HG02943 (cell line): ENCODE measurements around the gene SAMD4B.
"Not testable (repeated sequence)": the region's sequence is repeated elsewhere in the genome, so short reads cannot be mapped to it uniquely, and the experiment has no call there.

Source experiments
- ATAC-seq: cut with Tn5 transposase; IDR thresholded peaks from one replicate; pipeline ENCODE4 v1.9.1; 2021; ENCODE audit warnings: mild to moderate bottlenecking, low read depth, moderate library complexity; ENCODE audit not compliant: unreplicated experiment

The SAMD4B gene

DNA sequence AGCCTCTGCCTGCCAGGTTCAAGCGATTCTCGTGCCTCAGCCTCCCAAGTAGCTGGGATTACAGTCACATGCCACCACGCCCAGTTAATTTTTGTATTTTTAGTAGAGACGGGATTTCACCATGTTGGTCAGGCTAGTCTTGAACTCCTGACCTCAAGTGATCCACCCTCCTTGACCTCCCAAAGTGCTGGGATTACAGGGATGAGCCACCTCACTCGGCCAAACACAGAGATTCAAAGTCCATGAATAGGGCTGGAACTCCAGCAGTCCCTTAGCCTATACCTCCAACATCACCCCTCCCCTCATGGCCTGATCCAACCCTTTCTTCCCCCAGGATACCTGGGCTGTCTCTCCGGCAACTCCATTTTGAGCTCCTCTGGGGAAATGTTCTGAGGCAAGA, 9.5 kb upstream of the SAMD4B start:
- ATAC-seq: not testable (repeated sequence)

DNA sequence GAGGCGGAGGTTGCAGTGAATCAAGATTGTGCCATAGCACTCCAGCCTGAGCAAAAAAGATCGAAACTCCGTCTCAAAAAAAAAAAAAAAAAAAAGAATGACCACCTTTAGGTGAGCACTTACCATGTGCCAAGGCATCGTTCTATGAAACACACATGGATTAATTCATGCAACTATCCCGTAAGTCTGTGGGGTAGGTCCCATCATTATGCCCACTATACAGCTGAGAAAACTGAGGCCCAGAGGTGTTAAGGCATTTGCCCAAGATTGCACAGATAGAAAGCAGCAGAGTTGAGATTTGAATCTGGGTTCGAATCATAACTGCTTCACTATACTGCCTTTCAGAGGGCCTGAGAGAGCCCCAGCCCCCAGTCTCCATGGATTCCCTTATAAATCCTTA, 8.7 kb upstream of the SAMD4B start:
- ATAC-seq: no peak

DNA sequence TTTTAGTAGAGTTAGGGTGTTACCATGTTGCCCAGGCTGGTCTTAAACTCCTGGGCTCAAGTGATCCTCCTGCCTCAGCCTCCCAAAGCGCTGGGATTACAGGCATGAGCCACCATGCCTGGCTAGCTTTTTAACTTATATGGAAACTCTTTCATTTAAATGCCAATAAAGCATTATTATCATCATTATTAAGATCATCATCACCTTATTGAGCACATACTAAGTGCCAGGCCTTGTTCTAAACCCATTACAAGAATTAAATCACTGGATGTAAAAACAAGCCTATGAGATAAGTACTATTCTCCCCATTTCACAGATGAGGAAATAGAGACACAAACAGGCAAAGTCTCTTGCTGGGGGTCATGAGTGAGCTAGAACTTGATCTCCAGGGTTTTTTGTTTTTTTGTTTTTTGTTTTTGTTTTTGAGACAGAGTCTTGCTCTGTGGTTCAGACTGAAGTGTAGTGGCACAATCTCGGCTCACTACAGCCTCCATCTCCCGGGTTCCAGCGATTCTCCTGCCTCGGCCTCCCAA, 7.7 kb upstream of the SAMD4B start:
- no peak for ATAC-seq

DNA sequence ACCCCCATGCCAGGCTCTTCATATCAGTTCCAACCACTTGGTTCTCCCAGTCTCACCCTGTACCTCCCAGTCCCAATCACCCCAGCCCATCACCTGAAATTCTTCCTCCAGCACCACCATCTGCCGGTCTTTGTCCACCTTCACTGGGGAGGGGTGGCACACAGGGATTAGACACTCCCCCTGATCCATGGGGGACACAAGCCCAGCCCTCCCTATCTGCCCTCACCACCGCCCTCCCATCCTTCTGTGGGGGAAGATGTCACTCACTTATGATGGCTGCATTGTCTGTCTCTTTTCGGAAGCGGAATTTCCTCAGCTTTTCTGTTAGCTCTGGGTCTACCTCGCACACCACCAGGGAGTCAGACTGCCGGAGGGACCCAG, 7.1 kb upstream of the SAMD4B start:
- no peak for ATAC-seq

DNA sequence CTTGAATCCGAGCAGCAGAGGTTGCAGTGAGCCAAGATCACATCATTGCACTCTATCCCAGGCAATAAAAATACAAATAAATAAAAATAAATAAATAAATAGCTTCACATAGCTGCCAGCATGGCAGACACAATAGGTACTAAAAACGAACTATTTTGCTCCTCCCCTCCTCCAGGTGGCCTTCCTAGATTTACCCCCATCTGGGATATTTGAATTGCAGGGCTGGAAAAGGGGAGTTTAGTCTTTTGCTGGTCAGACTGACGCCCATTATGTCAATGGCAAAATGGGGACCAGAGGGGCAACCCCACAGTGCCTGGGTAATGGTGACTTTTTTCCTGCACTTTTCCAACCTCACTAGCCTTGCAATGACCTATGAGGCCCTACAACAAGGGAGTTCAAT, 5.7 kb upstream of the SAMD4B start:
- ATAC-seq: no peak

DNA sequence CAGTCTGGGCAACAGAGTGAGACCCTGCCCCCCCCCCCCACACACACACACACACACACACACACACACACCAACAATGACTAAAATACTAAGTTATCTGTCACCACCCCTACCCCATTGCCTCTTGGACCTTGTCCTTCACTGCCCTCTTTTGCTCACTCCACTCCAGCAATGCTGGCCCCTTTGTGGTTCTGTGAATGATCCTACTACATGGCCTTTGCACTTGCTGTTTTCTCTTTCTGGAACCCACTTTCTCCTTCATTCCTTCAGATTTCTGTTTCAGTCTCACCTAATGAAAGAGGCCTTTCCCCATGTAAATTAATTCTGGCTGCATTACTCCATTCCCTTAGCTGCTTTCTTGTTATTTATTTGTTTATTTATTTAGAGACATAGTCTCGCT, 2.5 kb upstream of the SAMD4B start:
- no peak for ATAC-seq

DNA sequence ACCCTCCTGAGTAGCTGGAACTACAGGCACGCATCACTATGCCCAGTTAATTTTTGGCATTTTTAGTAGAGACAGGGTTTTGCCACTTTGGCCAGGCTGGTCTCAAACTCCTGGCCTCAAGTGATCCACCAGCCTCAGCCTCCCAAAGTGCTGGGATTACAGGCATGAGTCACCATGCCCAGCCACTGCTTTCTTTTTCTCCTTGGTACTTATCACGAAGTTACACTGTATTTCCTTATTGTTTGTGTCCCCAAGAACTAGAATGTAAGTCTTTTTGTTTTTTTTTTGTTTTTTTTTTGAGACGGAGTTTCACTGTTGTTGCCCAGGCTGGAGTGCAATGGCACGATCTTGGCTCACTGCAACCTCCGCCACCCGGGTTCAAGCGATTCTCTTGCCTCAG, 2.1 kb upstream of the SAMD4B start:
- not testable (repeated sequence) for ATAC-seq

DNA sequence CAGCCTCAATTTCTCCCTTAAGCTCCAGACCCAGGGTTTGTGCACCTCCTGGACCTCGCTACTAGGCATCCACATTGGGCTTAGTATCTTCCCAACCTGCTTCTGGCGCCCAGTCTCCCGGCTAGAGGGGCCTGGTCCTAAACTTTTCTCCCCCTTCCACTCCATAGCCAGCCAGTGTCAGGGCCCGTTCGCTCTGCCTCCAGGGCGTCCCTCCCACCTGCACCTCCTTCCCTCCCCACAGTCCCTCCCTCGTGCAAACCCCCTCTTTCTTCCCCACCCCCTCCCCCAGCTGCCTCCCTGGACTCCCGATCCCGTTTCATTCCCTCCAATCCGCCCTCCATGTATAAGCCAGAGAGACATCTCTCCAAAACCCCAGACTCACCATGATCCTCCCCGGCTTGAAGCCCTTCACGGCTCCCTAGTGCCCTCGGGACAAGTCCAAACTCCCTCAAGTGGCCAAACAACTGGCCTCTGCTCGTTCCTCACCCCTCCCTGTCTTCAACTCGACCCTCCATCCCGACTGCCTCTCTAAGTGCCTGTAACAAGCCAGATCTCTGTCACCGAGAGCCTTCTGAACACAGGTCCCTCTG, 997 bp upstream of the SAMD4B start:
- no peak for ATAC-seq

DNA sequence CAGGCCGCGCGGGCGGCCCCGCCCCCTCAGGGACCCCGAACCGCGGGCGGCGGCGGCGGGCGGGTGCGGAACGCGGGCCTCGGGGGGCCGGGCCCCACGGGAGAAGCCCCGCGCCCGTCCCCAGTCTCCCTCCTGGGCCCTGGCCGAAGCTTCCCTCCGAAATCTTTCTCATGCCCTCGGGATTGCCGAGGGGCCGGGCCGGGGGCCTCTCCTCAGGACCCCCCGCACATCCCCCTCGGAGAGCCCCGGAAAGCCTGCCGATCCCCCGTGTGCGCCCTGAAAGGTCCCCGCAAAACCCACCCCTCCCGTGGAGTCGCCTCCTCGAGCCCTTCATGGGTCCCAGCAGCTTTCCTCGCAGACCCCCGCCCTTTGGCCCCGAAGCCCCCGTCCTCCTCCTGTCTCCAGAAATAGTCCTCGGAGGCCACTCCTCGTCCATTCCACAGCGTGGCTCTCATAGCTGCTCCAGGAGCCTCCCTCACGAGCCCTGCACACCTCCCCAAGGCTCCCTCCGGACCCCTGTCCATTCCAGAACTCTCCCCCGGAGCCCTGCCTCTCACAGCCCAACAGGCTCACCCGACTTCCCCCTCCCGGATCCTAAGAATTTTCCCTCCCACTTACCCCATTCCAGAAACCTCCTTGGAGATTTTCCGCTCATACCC, 555 bp downstream of the SAMD4B start:
- no peak for ATAC-seq

DNA sequence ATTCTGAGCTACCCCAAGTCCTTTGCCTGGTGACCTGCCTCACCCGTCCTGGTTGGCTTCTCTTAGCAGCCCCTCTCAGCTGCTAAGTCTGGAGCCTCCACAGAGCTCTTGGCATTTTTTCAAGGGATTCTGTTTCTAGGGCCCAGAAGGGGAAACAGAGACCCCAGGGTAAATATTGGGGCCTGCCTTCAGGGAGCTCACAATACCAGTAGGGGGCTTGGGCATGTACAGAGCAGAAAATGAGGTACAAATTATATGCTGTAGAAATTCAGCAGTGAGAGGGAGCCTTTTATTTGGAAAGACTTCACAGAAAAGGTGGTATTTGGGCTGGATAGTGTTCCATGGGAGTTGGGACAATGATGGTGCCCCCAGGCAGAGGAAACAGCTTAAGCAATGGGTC, 3.7 kb downstream of the SAMD4B start:
- no peak for ATAC-seq

DNA sequence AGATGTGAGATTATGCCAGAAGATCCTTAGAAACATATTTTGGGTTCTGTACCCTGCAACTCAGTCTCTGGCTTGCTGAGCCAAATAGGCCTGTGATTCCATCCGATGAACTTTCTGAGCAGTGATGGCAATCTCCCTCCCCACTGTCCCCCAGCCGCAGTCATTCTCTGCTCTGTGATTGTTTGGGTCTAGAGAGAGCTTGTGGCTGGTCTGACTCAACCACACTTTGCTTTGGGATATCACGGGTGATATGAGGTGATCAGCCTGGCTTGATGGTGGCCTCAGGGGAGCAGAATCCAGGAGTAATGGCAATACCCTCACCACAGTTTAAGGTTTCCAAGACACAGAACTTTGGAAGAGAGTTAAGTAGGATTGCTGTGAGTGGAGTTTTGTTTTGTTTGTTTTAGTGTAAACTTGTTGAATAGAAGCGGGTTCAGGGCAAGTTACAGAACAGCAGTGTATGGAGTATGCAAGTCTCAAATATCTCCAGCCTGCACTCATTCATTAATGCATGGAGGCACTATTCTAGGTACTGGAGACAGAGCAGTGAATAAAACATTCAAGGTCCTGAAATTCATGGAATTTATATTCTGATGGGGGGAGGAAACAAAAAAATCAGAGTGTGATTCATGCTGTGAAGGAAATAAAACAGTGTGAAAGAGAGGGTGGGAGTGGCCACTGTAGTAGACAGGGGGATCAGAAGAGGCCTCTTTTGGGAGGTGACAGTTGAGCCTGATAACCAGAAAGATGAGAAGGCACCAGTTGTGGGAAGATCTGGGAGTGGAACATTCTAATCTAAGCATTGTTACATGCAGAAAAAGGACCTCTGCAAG, 5.3 kb downstream of the SAMD4B start:
- no peak for ATAC-seq

DNA sequence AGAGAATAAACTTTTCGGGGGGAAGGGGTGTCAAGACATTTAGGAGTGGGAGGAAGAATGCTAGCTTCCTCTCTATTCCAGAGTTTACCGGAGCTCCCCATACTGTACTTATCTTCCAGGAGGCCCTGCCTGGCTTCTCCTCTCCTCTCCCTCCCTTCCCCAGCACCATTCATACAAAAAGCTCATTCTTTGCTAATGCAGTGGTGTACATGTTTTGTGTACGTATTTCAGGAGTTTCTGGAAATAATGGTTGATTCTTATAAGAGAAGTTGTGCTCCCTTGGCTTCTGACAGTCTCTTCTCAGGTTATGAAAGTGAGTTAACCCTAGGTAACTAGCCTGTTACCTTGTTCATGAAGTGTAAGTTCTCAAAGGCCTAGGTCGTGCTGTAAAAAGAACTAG, 7.1 kb downstream of the SAMD4B start:
- ATAC-seq: no peak

DNA sequence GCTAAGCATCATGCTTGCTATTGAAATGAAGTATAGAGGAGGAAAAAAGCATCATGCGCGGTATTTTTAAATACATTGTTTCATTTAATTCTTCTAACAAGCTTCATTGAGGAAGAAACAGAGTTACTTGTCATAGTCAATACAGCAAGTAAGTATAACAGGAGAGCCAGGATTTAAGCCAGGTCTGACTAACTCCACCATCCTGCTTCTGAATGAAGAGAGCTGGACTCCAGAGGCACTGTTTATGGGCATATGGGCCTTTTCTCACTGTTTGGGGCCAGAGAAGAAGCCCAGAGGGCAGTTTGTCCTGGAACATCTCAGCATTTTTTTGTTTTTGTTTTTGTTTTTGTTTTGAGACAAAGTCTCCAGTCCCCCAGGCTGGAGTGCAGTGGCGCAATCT, 7.9 kb downstream of the SAMD4B start:
- ATAC-seq: no peak

DNA sequence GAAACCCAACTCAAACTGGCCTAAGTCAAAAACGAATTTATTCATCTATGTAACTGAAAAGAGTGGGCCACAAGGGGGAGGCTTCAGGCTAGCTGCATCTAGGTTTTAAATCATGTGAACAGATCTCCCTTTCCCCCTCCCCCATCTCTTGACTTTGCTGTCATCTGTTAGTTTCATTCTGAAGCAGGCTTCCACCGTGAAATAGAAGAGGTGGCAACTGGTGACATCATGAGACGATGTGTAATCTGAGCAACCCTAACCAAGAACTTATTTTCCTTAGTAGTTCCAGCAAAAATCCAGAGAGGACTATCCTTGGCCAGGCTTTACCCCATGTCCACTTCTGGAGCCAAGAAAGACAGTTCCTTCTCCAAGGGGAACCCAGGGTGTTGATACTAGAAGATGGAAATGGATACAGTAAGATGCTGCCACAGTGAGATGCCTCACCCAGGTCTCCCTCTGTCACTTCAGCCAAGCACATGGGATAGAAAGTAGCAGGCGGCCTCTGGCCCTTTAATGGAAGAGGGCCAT, 9.4 kb downstream of the SAMD4B start:
- ATAC-seq: no peak

DNA sequence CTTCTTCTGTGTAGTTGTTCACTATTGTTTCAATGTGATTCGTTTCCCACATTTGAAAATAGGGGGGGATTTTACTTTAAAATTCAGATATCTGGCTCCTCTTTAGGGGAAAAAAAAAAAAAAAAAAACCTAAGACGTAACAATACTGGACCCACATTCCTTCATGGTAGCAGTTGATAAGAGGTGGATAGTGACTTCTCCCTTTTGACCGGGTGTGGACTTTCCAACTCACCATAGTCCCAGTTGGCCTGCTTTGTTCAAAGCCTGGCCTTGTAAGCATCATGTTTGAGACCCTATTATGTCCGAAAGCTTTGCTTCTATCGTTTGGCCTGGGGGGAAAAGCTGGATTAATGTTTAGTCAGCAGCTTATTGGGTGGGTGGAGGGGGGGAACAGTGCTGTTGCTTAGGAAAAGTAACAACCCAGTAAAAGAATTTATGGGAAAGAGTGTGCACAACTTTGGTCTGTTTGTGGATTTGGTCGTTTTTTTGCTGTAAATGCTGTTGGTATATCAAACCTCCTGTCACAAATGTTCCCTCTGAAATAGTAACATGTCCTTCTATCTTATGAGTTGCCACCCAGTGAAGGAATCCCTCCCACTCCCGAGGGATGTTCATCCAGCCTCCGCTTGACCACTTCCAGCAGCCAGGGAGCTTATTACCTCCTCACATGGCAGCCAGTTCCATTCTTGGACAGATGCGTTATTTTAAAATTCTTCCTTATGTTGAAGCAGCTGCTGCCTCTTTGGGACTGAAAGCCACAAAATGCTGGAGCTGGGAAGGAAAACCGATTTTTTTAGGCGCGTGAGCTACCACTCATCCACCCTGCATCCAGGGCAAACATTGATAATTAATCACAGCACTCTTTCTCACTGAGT, 10.4 kb downstream of the SAMD4B start:
- ATAC-seq: no peak

DNA sequence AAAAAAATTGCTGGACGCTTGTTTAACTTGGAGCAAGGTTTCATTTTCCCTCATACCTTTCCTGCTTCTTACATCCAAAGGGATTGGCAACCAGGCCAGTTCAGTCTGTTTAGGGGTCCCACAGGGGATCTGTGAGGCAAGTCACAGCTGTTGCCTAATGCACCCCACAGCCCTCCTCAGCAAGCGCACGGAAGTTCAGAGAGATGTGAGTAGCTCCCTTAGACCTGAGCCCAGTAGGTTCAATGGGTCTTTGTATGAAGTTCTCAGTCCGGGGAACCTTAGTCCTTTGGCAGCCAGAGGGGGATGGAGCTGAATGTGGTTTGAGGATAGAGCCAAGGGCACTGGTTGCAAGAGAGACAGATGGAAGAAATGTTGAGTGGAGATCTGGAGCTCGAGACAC, 13.0 kb downstream of the SAMD4B start:
- ATAC-seq: no peak

DNA sequence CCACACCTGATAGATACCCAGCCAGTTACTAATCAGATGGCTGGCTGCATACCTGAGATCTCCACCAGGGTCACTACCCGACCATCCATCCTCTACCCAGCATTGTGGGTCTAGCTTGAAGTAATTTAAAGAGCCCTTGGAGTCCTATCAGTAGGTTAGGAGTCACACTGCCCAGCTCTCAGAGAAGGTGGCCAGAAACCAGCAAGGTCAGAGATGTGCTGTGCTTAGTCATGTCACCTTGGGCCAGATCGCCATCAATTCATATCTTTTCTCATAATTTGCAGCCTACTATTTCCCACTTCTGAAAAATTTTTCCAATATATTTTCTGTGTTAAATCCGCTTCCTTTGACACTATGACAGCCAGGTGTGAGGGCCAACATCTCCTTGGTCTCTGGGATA, 13.9 kb downstream of the SAMD4B start:
- no peak for ATAC-seq

DNA sequence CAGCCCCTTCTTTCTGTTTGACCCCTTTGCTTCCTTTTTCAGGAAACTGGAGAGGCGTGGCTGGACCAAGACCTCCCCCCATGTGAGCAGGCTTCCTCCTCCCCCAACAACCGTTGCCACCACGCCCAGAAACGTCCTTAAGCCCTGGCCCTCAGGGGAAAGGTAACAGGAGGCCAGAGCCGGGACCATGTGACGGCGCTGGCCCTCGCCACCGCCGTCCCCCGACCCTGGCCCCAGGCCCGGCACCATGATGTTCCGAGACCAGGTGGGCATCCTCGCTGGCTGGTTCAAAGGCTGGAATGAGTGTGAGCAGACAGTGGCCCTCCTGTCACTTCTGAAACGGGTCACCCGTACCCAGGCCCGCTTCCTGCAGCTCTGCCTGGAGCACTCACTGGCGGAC, 14.4 kb downstream of the SAMD4B start:
- ATAC-seq: no peak

DNA sequence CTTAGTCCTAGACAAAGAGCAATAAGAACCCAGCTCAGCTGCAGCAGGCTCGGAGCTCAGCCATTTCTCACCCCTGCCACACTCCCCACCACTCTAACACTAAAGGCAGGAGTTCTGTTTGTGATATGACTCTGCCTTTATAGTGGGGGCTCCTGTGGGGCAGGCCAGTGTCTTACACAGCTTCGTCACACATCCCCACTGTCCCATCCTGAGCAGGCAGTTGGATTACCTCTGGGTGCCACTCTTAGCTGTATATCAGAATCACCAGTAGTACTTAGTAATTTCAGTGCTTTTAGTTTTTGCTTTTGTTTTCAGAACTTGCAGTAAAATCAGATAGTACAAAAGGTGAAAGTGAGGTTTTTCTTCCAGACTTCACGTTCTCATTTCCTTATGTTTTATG, 16.8 kb downstream of the SAMD4B start:
- ATAC-seq: no peak

DNA sequence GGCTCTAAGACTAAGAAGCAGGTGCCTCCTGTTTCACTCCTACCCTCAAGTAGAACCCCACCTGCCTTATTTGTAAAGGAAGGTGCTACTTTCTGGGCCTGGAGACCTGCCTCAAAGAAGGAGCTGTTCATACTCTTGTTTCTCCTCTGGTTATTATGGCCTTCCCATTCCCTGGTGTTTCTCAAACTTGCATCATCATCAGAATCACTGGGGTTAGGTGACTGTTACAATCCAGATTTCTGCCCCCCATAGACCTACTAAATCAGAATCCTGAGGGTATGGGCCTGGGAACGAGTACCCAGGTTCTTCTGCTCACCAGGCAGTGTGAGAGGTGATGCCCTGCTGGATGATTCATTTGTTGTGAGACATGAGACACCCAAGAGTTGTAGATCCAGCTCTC, 18.4 kb downstream of the SAMD4B start:
- ATAC-seq: no peak
